ENCODE data around the gene SUN1.

The SUN1 gene

DNA sequence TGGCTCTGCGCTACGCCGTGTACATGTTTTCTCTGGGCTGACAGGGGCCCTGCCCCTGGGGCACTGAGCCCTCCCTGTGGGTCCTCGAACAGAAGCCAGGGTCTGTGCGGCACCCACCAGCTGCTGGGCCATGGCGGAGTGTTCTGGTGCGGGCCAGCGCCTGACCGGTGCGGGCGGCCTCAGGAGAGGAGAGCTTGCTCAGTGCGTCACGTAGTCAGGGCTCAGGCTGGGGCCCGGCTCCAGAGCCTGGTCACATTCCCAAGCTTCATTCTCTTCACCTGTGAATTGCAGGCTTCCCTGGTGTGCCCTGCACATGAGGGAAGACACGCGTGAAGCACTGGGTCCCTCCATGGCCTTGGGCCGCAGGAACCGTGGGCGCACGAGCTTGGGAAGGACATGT, 59.5 kb downstream of the SUN1 start:
- TF ChIP-seq, protein P1, sequence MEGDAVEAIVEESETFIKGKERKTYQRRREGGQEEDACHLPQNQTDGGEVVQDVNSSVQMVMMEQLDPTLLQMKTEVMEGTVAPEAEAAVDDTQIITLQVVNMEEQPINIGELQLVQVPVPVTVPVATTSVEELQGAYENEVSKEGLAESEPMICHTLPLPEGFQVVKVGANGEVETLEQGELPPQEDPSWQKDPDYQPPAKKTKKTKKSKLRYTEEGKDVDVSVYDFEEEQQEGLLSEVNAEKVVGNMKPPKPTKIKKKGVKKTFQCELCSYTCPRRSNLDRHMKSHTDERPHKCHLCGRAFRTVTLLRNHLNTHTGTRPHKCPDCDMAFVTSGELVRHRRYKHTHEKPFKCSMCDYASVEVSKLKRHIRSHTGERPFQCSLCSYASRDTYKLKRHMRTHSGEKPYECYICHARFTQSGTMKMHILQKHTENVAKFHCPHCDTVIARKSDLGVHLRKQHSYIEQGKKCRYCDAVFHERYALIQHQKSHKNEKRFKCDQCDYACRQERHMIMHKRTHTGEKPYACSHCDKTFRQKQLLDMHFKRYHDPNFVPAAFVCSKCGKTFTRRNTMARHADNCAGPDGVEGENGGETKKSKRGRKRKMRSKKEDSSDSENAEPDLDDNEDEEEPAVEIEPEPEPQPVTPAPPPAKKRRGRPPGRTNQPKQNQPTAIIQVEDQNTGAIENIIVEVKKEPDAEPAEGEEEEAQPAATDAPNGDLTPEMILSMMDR (IDR thresholded peaks at IDR 0.05; ENCODE audit: low read depth, low read length, missing control alignments) = no peak
- DNase-seq = no peak
- Histone ChIP-seq H3K36me3 (replicated peaks) (peaks cover 49% of the 10 kb centered on the region), H3K4me3 (ENCODE audit: low read depth, low read length) (no peak overlapping the region), H3K27me3 (replicated peaks) (no peaks in the 10 kb centered on the region), H3K27ac (no peak overlapping the region)
- in situ Hi-C loops (cut with HindIII; ENCODE audit: low pct_ligation_motif_present, low sequenced_read_pairs) = no loop called here

DNA sequence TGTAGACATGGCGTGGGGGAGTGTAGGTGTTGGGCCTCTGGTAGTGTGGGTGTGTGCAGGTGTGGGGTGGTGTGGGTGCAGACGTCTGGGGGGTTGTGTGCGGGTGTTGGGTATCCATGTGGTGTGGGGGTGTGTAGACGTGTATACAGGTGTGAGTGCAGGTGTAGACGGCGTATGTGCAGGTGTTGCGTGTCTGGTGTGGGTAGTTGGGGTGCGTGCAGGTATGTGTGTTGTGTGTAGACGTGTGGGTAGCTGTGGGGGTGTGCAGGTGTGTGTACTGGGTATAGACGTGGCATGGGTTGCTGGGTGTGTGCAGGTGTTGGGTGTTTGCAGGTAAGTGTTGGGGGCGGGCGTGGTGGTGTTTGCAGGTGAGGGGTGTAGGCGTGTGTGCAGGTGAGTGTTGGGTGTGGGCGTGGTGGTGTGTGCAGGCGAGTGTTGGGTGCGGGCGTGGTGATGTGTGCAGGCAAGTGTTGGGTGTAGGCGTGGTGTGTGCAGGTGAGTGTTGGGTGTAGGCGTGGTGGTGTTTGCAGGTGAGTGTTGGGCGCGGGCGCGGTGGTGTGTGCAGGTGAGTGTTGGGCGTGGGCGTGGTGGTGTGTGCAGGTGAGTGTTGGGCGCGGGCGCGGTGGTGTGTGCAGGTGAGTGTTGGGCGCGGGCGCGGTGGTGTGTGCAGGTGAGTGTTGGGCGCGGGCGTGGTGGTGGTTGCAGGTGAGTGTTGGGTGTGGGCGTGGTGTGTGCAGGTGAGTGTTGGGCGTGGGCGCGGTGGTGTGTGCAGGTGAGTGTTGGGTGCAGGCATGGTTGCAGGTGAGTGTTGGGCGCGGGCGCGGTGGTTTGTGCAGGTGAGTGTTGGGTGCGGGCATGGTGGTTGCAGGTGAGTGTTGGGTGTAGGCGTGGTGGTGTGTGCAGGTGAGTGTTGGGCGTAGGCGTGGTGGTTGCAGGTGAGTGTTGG, 60.6 kb downstream of the SUN1 start:
- in situ Hi-C loops (cut with HindIII; ENCODE audit: low pct_ligation_motif_present, low sequenced_read_pairs) = no loop called here
- Histone ChIP-seq H3K4me3 (ENCODE audit: low read depth, low read length) (no peak overlapping the region), H3K27me3 (replicated peaks) (no peaks in the 10 kb centered on the region), H3K27ac (no peak overlapping the region), H3K36me3 (replicated peaks) (peaks cover 46% of the 10 kb centered on the region)
- no peak for DNase-seq
- TF ChIP-seq, protein P1 (IDR thresholded peaks at IDR 0.05; ENCODE audit: low read depth, low read length, missing control alignments) = no peak

DNA sequence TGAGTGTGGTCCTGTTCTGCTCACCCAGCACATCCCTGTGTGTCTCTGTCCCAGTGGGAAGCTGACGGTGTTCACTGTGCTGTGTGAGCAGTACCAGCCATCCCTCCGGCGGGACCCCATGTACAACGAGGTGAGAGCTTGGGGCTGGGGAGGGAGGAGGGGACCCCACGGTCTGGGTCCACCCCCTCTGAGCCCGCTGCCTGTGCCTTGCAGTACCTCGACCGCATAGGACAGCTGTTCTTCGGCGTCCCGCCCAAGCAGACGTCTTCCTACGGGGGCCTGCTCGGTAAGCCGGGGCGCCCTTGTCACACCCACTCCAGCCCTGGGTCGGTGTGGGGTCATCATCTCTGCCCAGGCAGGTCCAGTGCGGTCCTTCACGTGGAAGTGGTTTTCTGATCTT, 61.4 kb downstream of the SUN1 start:
- no peak overlapping the region for H3K27ac ChIP-seq
- in situ Hi-C loops (cut with HindIII; ENCODE audit: low pct_ligation_motif_present, low sequenced_read_pairs) = no loop called here
- H3K27me3 ChIP-seq (replicated peaks) = no peaks in the 10 kb centered on the region
- TF ChIP-seq, protein P1 (IDR thresholded peaks at IDR 0.05; ENCODE audit: low read depth, low read length, missing control alignments) = no peak
- H3K4me3 ChIP-seq (ENCODE audit: low read depth, low read length) = no peak overlapping the region
- DNase-seq = no peak
- H3K36me3 ChIP-seq (replicated peaks) = peaks cover 43% of the 10 kb centered on the region

DNA sequence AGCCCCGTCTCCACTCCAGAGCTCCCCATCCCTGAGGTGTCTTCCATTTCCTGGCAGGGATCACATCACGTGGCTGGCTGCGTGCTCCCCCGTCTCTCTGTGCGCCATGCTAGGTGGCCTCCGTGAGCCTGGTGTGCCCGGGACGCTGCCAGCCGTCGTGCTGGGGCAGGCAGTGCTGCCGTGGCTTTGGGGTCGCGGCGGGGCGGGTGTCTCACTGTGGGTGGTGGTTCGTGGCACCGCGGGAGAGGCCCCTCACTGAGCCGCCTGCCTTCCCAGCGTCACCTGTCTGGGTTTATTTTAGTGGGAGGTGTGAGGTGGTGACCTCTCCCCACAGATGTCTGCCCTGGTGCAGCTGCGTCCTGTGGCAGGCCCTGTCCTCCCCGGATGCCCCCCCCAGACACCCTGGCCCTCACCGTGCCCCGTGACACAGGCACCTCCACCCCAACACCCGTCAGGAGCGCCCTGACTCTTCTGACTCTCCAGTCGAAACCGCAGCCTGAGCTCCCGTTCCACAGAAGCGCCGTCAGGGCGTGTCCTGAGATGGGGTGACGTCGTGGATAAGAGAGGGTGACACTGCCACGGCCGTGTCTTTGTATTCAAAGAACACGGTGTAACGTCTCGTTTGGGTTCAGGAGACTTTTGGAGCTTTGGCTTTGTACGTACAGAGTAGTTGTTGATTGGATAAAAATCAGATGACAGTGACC, 62.0 kb downstream of the SUN1 start:
- no peak for DNase-seq
- peaks cover 43% of the 10 kb centered on the region for H3K36me3 ChIP-seq (replicated peaks)
- in situ Hi-C loops (cut with HindIII; ENCODE audit: low pct_ligation_motif_present, low sequenced_read_pairs) = no loop called here

DNA sequence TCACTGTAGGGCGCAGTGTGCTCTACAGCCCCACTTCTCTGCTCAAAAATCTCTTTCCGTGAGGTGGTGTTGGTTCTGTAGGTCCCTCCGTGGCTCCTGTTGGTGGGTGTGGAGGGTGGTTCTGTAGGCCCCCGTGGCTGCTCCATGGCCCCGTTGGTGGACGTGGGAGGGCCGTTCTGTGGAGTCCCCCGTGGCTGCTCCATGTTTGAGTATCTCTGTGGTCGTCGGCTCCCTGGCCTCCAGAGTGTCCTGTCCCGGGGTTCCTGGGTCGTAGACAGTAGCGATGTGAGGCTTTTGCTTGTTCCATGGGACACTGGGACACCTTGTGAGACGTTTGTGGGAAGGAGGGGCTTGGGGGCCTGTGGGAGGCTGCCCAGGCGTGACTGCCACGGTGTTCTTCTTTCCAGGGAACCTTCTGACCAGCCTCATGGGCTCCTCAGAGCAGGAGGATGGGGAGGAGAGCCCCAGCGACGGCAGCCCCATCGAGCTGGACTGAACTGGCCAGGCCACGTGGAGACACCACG, 62.7 kb downstream of the SUN1 start:
- Histone ChIP-seq H3K27ac (no peak overlapping the region), H3K27me3 (replicated peaks) (no peaks in the 10 kb centered on the region), H3K4me3 (ENCODE audit: low read depth, low read length) (no peak overlapping the region), H3K36me3 (replicated peaks) (peaks cover 43% of the 10 kb centered on the region)
- in situ Hi-C loops (cut with HindIII; ENCODE audit: low pct_ligation_motif_present, low sequenced_read_pairs) = no loop called here
- TF ChIP-seq, protein P1 (IDR thresholded peaks at IDR 0.05; ENCODE audit: low read depth, low read length, missing control alignments) = no peak
- DNase-seq = no peak

More for the DNA sequence above, 62.0 kb downstream of the SUN1 start:
- no peaks in the 10 kb centered on the region for H3K27me3 ChIP-seq (replicated peaks)
- TF ChIP-seq, protein P1 (IDR thresholded peaks at IDR 0.05; ENCODE audit: low read depth, low read length, missing control alignments) = no peak
- H3K4me3 ChIP-seq (ENCODE audit: low read depth, low read length) = no peak overlapping the region
- H3K27ac ChIP-seq = no peak overlapping the region
